Keratinocyte (primary cell): ENCODE results near the gene MN1. TPM values are rescaled to one million over a fixed set of nuclear protein-coding genes. Genes with fewer than 3 reads are reported as not detected.

Source experiments
- DNase-seq: peaks from one replicate; pipeline ENCODE4 v3.0.0-alpha.2; 2011; ENCODE audit warnings: low read depth, missing footprints, low spot score
- FAIRE-seq: peaks from 2 replicates; lab custom pipeline; 2011; peaks lifted over from hg19 to GRCh38; lab: Jason Lieb, UNC
- H2AFZ ChIP-seq: 2 replicates; pipeline ENCODE4 v1.6.0; 2012; ENCODE audit warnings: low read length, control low read depth, inconsistent platforms; ENCODE audit not compliant: control insufficient read depth
- H3K27ac ChIP-seq: 2 replicates; pipeline ENCODE4 v1.5.1; 2011; ENCODE audit warnings: low read length; ENCODE audit not compliant: control insufficient read depth, insufficient read depth
- H3K27me3 ChIP-seq: 3 replicates; pipeline ENCODE4 v1.6.0; 2011; ENCODE audit warnings: low read length; ENCODE audit not compliant: control insufficient read depth, insufficient read depth; ENCODE audit errors: extremely low read depth
- H3K36me3 ChIP-seq, 2 experiments: 2 replicates in 1 of 2; 3 replicates in 1 of 2; pipeline ENCODE4 v1.5.1; 2011; ENCODE audit warnings: low read length in 2 of 2, mild to moderate bottlenecking in 1 of 2; ENCODE audit not compliant: control insufficient read depth in 2 of 2, insufficient read depth in 2 of 2; ENCODE audit errors: extremely low read depth in 1 of 2
- H3K4me1 ChIP-seq: 3 replicates; pipeline ENCODE4 v1.5.1; 2011; ENCODE audit warnings: low read length; ENCODE audit not compliant: control insufficient read depth, insufficient read depth; ENCODE audit errors: extremely low read depth
- H3K4me2 ChIP-seq: 3 replicates; pipeline ENCODE4 v1.6.0; 2011; ENCODE audit warnings: low read depth, low read length; ENCODE audit not compliant: control insufficient read depth, insufficient read depth; ENCODE audit errors: extremely low read depth
- H3K4me3 ChIP-seq, 3 experiments: fragments of 200-600 bp in 1 of 3; sonication (generic) in 1 of 3; 2 replicates in 2 of 3; 3 replicates in 1 of 3; pipeline ENCODE4 v1.5.1; 2011 to 2016; ENCODE audit warnings: low read length in 3 of 3, mild to moderate bottlenecking in 3 of 3, control low read depth in 2 of 3, inconsistent platforms in 1 of 3, low read depth in 1 of 3, mixed read lengths in 1 of 3, mixed run types in 1 of 3, moderate library complexity in 1 of 3; ENCODE audit not compliant: control insufficient read depth in 2 of 3, insufficient read depth in 2 of 3; ENCODE audit errors: extremely low read depth in 1 of 3
- H3K79me2 ChIP-seq: 2 replicates; pipeline ENCODE4 v1.6.0; 2012; ENCODE audit warnings: low read length; ENCODE audit not compliant: control insufficient read depth, insufficient read depth
- H3K9ac ChIP-seq: 3 replicates; pipeline ENCODE4 v1.6.0; 2011; ENCODE audit warnings: low read length; ENCODE audit not compliant: control insufficient read depth, insufficient read depth; ENCODE audit errors: extremely low read depth
- H3K9me1 ChIP-seq: 3 replicates; pipeline ENCODE4 v1.6.0; 2011; ENCODE audit warnings: low read length; ENCODE audit not compliant: control insufficient read depth, insufficient read depth; ENCODE audit errors: extremely low read depth
- H3K9me3 ChIP-seq: 2 replicates; pipeline ENCODE4 v1.5.1; 2012; ENCODE audit warnings: low read depth, low read length; ENCODE audit not compliant: control insufficient read depth
- H4K20me1 ChIP-seq: 3 replicates; pipeline ENCODE4 v1.6.0; 2011; ENCODE audit warnings: low read length; ENCODE audit not compliant: control insufficient read depth, insufficient read depth; ENCODE audit errors: extremely low read depth
- EZH2 ChIP-seq: IDR thresholded peaks from one replicate; pipeline ENCODE4 v1.6.1; 2012; ENCODE audit warnings: inconsistent platforms, mild to moderate bottlenecking, low read length, moderate library complexity
- dilution Hi-C: fragments of 300-500 bp; cut with MboI; formaldehyde crosslinking; loops from one replicate; pipeline ENCODE4 v1.7.0; 2020; ENCODE audit warnings: low sequenced_read_pairs; ENCODE audit not compliant: extremely low pct_ligation_motif_present
- polyA plus RNA-seq, 5 experiments: library from polyadenylated mRNA; depleted of rRNA in 3 of 5; stranded (reverse) in 3 of 5; stranded (forward) in 1 of 5; unstranded in 1 of 5; fragments of >200 nt; gene quantifications; 1 replicate in 1 of 5; 2 replicates in 3 of 5; 3 replicates in 1 of 5; pipeline versions ENCODE4 v1.2.1 to v1.2.3, GENCODE V29; 2011 to 2012; ENCODE audit warnings: missing spikeins in 2 of 5, low read depth in 1 of 5, low replicate concordance in 1 of 5
- TF ChIP-seq, protein P1 (sequence below), 3 experiments: IDR thresholded peaks in 1 of 3; conservative IDR thresholded peaks in 1 of 3; optimal IDR thresholded peaks in 1 of 3; 2 replicates in 2 of 3; 3 replicates in 1 of 3; pipeline versions ENCODE3 to v1.5.1; 2011; ENCODE audit warnings: low read length in 3 of 3, mild to moderate bottlenecking in 3 of 3, moderate library complexity in 2 of 3, control low read depth in 1 of 3, inconsistent platforms in 1 of 3; ENCODE audit not compliant: insufficient read depth in 2 of 3; ENCODE audit errors: extremely low read depth in 1 of 3

Gene MN1
- polyA plus RNA-seq, 1 donor (not counting 4 experiments of a cell fraction or from before 2014, with no cell fraction given): 2.2 TPM

DNA sequence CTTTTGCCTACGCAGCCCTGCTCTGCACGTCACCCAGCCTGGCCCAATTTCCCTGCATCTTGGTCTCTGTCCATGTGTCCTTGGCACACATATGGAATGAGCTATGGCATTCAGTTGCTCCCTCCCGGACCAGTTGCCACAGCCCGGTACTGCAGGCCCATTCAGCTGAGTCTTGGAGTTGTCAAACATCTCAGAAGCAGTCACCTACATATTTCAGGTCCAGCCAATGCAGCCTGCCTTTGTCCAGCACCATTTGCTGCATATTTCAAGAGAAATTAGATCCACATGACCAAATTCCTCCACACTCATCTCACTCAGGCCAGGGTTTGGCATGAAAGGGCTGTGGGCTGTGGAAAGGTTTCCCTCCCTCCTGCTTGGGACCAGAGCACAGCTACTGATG lies 76.8 kb downstream of the MN1 start:
- TF ChIP-seq, protein P1, sequence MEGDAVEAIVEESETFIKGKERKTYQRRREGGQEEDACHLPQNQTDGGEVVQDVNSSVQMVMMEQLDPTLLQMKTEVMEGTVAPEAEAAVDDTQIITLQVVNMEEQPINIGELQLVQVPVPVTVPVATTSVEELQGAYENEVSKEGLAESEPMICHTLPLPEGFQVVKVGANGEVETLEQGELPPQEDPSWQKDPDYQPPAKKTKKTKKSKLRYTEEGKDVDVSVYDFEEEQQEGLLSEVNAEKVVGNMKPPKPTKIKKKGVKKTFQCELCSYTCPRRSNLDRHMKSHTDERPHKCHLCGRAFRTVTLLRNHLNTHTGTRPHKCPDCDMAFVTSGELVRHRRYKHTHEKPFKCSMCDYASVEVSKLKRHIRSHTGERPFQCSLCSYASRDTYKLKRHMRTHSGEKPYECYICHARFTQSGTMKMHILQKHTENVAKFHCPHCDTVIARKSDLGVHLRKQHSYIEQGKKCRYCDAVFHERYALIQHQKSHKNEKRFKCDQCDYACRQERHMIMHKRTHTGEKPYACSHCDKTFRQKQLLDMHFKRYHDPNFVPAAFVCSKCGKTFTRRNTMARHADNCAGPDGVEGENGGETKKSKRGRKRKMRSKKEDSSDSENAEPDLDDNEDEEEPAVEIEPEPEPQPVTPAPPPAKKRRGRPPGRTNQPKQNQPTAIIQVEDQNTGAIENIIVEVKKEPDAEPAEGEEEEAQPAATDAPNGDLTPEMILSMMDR (optimal IDR thresholded peaks at IDR 0.05 in 1 of 3, IDR thresholded peaks at IDR 0.05 in 1 of 3, conservative IDR thresholded peaks at IDR 0.05 in 1 of 3; ENCODE audit: extremely low read depth in 1 of 3, insufficient read depth in 2 of 3, low read length in 3 of 3): no peak
- no peak for TF ChIP-seq EZH2
- H3K27me3 ChIP-seq: no peaks in the 10 kb centered on the region
- H3K4me1 ChIP-seq: peaks cover 28% of the 10 kb centered on the region
- H3K79me2 ChIP-seq: no peaks in the 10 kb centered on the region
- no peak for DNase-seq
- dilution Hi-C loops: no loop called here
- H2AFZ ChIP-seq: no peak overlapping the region
- no peak overlapping the region for H3K4me2 ChIP-seq
- H3K4me3 ChIP-seq: no peak overlapping the region
- no peaks in the 10 kb centered on the region for H3K36me3 ChIP-seq
- no peaks in the 10 kb centered on the region for H3K9me3 ChIP-seq
- no peak for FAIRE-seq
- no peak overlapping the region for H3K27ac ChIP-seq
- no peaks in the 10 kb centered on the region for H3K9me1 ChIP-seq
- H3K9ac ChIP-seq: no peak overlapping the region
- H4K20me1 ChIP-seq: no peaks in the 10 kb centered on the region

DNA sequence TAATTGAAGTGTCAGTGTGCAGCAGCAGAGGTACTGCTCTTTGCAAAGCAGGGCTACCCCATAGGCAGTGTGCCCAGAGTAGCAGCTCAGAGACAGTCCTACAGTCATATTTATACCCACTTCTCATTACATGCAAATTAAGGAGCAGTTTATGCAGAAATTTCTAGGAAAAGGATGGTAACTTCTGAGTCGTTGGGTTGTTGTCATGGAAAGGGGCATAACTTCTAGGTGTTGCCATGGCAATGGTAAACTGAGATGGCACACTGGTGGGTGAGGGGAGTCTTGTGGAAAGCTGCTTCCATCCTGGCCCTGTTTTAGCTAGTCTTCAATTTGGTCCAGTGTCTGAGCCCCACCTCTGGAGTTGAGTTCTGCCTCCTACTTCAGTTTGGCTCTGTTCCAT lies 77.4 kb downstream of the MN1 start:
- TF ChIP-seq, protein P1 (optimal IDR thresholded peaks at IDR 0.05 in 1 of 3, IDR thresholded peaks at IDR 0.05 in 1 of 3, conservative IDR thresholded peaks at IDR 0.05 in 1 of 3; ENCODE audit: extremely low read depth in 1 of 3, insufficient read depth in 2 of 3, low read length in 3 of 3): no peak
- TF ChIP-seq EZH2: no peak
- dilution Hi-C loops: no loop called here
- Histone ChIP-seq H3K27ac (no peak overlapping the region), H3K36me3 (no peaks in the 10 kb centered on the region), H2AFZ (no peak overlapping the region), H3K27me3 (no peaks in the 10 kb centered on the region), H3K9me1 (no peaks in the 10 kb centered on the region), H4K20me1 (no peaks in the 10 kb centered on the region), H3K9me3 (no peaks in the 10 kb centered on the region), H3K4me2 (no peak overlapping the region), H3K79me2 (no peaks in the 10 kb centered on the region), H3K9ac (no peak overlapping the region), H3K4me1 (peaks cover 32% of the 10 kb centered on the region), H3K4me3 (no peak overlapping the region)
- FAIRE-seq: no peak
- DNase-seq: no peak
